Keratinocyte (primary cell): ENCODE results near the gene SMIM22. TPM values are rescaled to one million over a fixed set of nuclear protein-coding genes. Genes with fewer than 3 reads are reported as not detected.

Source experiments
- DNase-seq: peaks from one replicate; pipeline ENCODE4 v3.0.0-alpha.2; 2011; ENCODE audit warnings: low read depth, missing footprints, low spot score
- FAIRE-seq: peaks from 2 replicates; lab custom pipeline; 2011; peaks lifted over from hg19 to GRCh38; lab: Jason Lieb, UNC
- H2AFZ ChIP-seq: 2 replicates; pipeline ENCODE4 v1.6.0; 2012; ENCODE audit warnings: low read length, control low read depth, inconsistent platforms; ENCODE audit not compliant: control insufficient read depth
- H3K27ac ChIP-seq: 2 replicates; pipeline ENCODE4 v1.5.1; 2011; ENCODE audit warnings: low read length; ENCODE audit not compliant: control insufficient read depth, insufficient read depth
- H3K27me3 ChIP-seq: 3 replicates; pipeline ENCODE4 v1.6.0; 2011; ENCODE audit warnings: low read length; ENCODE audit not compliant: control insufficient read depth, insufficient read depth; ENCODE audit errors: extremely low read depth
- H3K36me3 ChIP-seq, 2 experiments: 2 replicates in 1 of 2; 3 replicates in 1 of 2; pipeline ENCODE4 v1.5.1; 2011; ENCODE audit warnings: low read length in 2 of 2, mild to moderate bottlenecking in 1 of 2; ENCODE audit not compliant: control insufficient read depth in 2 of 2, insufficient read depth in 2 of 2; ENCODE audit errors: extremely low read depth in 1 of 2
- H3K4me1 ChIP-seq: 3 replicates; pipeline ENCODE4 v1.5.1; 2011; ENCODE audit warnings: low read length; ENCODE audit not compliant: control insufficient read depth, insufficient read depth; ENCODE audit errors: extremely low read depth
- H3K4me2 ChIP-seq: 3 replicates; pipeline ENCODE4 v1.6.0; 2011; ENCODE audit warnings: low read depth, low read length; ENCODE audit not compliant: control insufficient read depth, insufficient read depth; ENCODE audit errors: extremely low read depth
- H3K4me3 ChIP-seq, 3 experiments: fragments of 200-600 bp in 1 of 3; sonication (generic) in 1 of 3; 2 replicates in 2 of 3; 3 replicates in 1 of 3; pipeline ENCODE4 v1.5.1; 2011 to 2016; ENCODE audit warnings: low read length in 3 of 3, mild to moderate bottlenecking in 3 of 3, control low read depth in 2 of 3, inconsistent platforms in 1 of 3, low read depth in 1 of 3, mixed read lengths in 1 of 3, mixed run types in 1 of 3, moderate library complexity in 1 of 3; ENCODE audit not compliant: control insufficient read depth in 2 of 3, insufficient read depth in 2 of 3; ENCODE audit errors: extremely low read depth in 1 of 3
- H3K79me2 ChIP-seq: 2 replicates; pipeline ENCODE4 v1.6.0; 2012; ENCODE audit warnings: low read length; ENCODE audit not compliant: control insufficient read depth, insufficient read depth
- H3K9ac ChIP-seq: 3 replicates; pipeline ENCODE4 v1.6.0; 2011; ENCODE audit warnings: low read length; ENCODE audit not compliant: control insufficient read depth, insufficient read depth; ENCODE audit errors: extremely low read depth
- H3K9me1 ChIP-seq: 3 replicates; pipeline ENCODE4 v1.6.0; 2011; ENCODE audit warnings: low read length; ENCODE audit not compliant: control insufficient read depth, insufficient read depth; ENCODE audit errors: extremely low read depth
- H3K9me3 ChIP-seq: 2 replicates; pipeline ENCODE4 v1.5.1; 2012; ENCODE audit warnings: low read depth, low read length; ENCODE audit not compliant: control insufficient read depth
- H4K20me1 ChIP-seq: 3 replicates; pipeline ENCODE4 v1.6.0; 2011; ENCODE audit warnings: low read length; ENCODE audit not compliant: control insufficient read depth, insufficient read depth; ENCODE audit errors: extremely low read depth
- EZH2 ChIP-seq: IDR thresholded peaks from one replicate; pipeline ENCODE4 v1.6.1; 2012; ENCODE audit warnings: inconsistent platforms, mild to moderate bottlenecking, low read length, moderate library complexity
- dilution Hi-C: fragments of 300-500 bp; cut with MboI; formaldehyde crosslinking; loops from one replicate; pipeline ENCODE4 v1.7.0; 2020; ENCODE audit warnings: low sequenced_read_pairs; ENCODE audit not compliant: extremely low pct_ligation_motif_present
- polyA plus RNA-seq, 5 experiments: library from polyadenylated mRNA; depleted of rRNA in 3 of 5; stranded (reverse) in 3 of 5; stranded (forward) in 1 of 5; unstranded in 1 of 5; fragments of >200 nt; gene quantifications; 1 replicate in 1 of 5; 2 replicates in 3 of 5; 3 replicates in 1 of 5; pipeline versions ENCODE4 v1.2.1 to v1.2.3, GENCODE V29; 2011 to 2012; ENCODE audit warnings: missing spikeins in 2 of 5, low read depth in 1 of 5, low replicate concordance in 1 of 5
- TF ChIP-seq, protein P1 (sequence below), 3 experiments: IDR thresholded peaks in 1 of 3; conservative IDR thresholded peaks in 1 of 3; optimal IDR thresholded peaks in 1 of 3; 2 replicates in 2 of 3; 3 replicates in 1 of 3; pipeline versions ENCODE3 to v1.5.1; 2011; ENCODE audit warnings: low read length in 3 of 3, mild to moderate bottlenecking in 3 of 3, moderate library complexity in 2 of 3, control low read depth in 1 of 3, inconsistent platforms in 1 of 3; ENCODE audit not compliant: insufficient read depth in 2 of 3; ENCODE audit errors: extremely low read depth in 1 of 3

SMIM22 gene
- polyA plus RNA-seq, 1 donor (not counting 4 experiments of a cell fraction or from before 2014, with no cell fraction given): 10.6 TPM

GRCh38 chr16:4831616-4832015 lies 36.4 kb downstream of the SMIM22 start:
- H3K27ac ChIP-seq: no peak overlapping the region
- H3K36me3 ChIP-seq: peaks cover 39 to 50% of the 10 kb centered on the region in 2 experiments
- no peak overlapping the region for H2AFZ ChIP-seq
- no peaks in the 10 kb centered on the region for H3K9me1 ChIP-seq
- H3K9ac ChIP-seq: no peak overlapping the region
- no peaks in the 10 kb centered on the region for H3K9me3 ChIP-seq
- TF ChIP-seq EZH2: no peak
- TF ChIP-seq, protein P1, sequence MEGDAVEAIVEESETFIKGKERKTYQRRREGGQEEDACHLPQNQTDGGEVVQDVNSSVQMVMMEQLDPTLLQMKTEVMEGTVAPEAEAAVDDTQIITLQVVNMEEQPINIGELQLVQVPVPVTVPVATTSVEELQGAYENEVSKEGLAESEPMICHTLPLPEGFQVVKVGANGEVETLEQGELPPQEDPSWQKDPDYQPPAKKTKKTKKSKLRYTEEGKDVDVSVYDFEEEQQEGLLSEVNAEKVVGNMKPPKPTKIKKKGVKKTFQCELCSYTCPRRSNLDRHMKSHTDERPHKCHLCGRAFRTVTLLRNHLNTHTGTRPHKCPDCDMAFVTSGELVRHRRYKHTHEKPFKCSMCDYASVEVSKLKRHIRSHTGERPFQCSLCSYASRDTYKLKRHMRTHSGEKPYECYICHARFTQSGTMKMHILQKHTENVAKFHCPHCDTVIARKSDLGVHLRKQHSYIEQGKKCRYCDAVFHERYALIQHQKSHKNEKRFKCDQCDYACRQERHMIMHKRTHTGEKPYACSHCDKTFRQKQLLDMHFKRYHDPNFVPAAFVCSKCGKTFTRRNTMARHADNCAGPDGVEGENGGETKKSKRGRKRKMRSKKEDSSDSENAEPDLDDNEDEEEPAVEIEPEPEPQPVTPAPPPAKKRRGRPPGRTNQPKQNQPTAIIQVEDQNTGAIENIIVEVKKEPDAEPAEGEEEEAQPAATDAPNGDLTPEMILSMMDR (optimal IDR thresholded peaks at IDR 0.05 in 1 of 3, IDR thresholded peaks at IDR 0.05 in 1 of 3, conservative IDR thresholded peaks at IDR 0.05 in 1 of 3; ENCODE audit: extremely low read depth in 1 of 3, insufficient read depth in 2 of 3, low read length in 3 of 3): no peak
- DNase-seq: no peak
- H3K27me3 ChIP-seq: no peaks in the 10 kb centered on the region
- no peak overlapping the region for H3K4me3 ChIP-seq
- dilution Hi-C loops: no loop called here
- no peaks in the 10 kb centered on the region for H3K4me1 ChIP-seq
- H3K79me2 ChIP-seq: peaks cover 16% of the 10 kb centered on the region
- no peak for FAIRE-seq
- H3K4me2 ChIP-seq: no peak overlapping the region
- no peaks in the 10 kb centered on the region for H4K20me1 ChIP-seq

DNA sequence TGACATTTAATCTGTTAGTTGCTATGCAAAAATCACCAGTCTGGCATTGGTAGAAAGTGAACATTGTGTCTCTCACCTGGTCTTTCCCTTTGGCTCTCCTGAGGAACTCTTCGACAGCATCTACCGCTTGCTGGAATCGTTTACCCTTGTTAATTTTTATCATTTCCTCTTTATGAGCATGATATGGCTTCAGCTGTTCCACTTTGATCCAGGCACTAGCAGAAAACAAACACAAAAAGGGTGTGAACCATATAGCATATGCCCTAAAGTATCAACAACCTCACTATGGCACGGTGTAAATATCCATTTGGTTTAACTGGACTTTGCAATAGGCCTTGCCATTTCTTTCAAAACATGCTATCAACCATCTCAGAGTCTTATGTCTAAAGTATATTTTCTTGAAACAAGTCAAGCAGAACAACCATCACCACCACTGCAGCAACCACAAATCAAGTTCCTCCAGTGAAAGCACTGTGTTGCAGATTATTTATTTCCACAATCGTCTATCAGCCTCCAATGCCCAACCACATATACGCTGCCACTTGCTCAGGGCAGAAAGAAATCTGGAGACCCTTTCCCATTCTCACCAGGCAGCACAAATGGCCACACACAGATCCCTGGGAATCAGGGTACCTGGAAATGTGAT lies 37.7 kb downstream of the SMIM22 start:
- TF ChIP-seq, protein P1 (optimal IDR thresholded peaks at IDR 0.05 in 1 of 3, IDR thresholded peaks at IDR 0.05 in 1 of 3, conservative IDR thresholded peaks at IDR 0.05 in 1 of 3; ENCODE audit: extremely low read depth in 1 of 3, insufficient read depth in 2 of 3, low read length in 3 of 3): no peak
- TF ChIP-seq EZH2: no peak
- Histone ChIP-seq H3K27me3 (no peaks in the 10 kb centered on the region), H3K9me3 (no peaks in the 10 kb centered on the region), H3K36me3 (peaks cover 32 to 43% of the 10 kb centered on the region in 2 experiments), H3K4me3 (no peak overlapping the region), H3K4me2 (no peak overlapping the region), H3K9me1 (no peaks in the 10 kb centered on the region), H3K9ac (no peak overlapping the region), H2AFZ (no peak overlapping the region), H3K79me2 (peaks cover 15% of the 10 kb centered on the region), H4K20me1 (no peaks in the 10 kb centered on the region), H3K4me1 (no peaks in the 10 kb centered on the region), H3K27ac (no peak overlapping the region)
- dilution Hi-C loops: no loop called here
- no peak for FAIRE-seq
- no peak for DNase-seq
